PFSK-1 (cell line): Measurements from ENCODE around the gene NME8.

Experiments
- FOXP2 ChIP-seq: optimal IDR thresholded peaks from 2 replicates; pipeline ENCODE3; 2011; ENCODE audit warnings: borderline replicate concordance, control low read depth, inconsistent platforms; ENCODE audit not compliant: insufficient read depth; ENCODE audit errors: extremely low read length, extremely low read depth
- POLR2AphosphoS5 ChIP-seq: IDR thresholded peaks from 2 replicates; pipeline ENCODE4 v1.6.1; 2012; ENCODE audit warnings: low read depth, mild to moderate bottlenecking, control low read depth, low read length, moderate library complexity
- REST ChIP-seq, 2 experiments: IDR thresholded peaks; 2 replicates each; pipeline versions ENCODE4 v1.6.1 to v1.8.0; 2011 to 2012; ENCODE audit warnings: low read depth in 2 of 2, low read length in 2 of 2, control low read depth in 1 of 2, inconsistent platforms in 1 of 2, mild to moderate bottlenecking in 1 of 2, moderate library complexity in 1 of 2; ENCODE audit not compliant: insufficient read depth in 1 of 2
- SIN3A ChIP-seq: IDR thresholded peaks from 2 replicates; pipeline ENCODE4 v1.6.1; 2012; ENCODE audit warnings: mild to moderate bottlenecking, low read length, moderate library complexity, borderline replicate concordance; ENCODE audit not compliant: insufficient read depth
- TAF1 ChIP-seq: IDR thresholded peaks from 2 replicates; pipeline ENCODE4 v1.6.1; 2012; ENCODE audit warnings: low read length, control low read depth, borderline replicate concordance; ENCODE audit not compliant: insufficient read depth

The NME8 gene

DNA sequence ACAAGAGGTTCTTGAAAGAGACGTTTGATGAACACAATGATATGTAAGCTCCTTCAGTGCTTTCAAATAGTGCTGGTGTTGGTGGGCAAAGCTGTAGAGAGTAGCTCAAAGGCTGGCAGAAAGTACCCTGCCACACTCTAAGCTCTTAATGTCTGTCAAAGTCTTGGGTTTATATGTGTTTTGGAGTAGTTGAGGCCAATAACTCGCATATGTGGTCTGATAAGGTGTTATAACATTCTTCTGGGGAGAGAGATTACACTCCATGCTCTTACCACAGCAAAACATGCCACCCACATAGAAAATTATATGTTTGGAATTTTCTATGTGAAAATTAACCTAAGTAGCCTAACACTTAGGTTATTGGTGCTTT lies 30.8 kb upstream of the NME8 start:
- TF ChIP-seq POLR2AphosphoS5 (no peak), REST (IDR thresholded peaks at IDR 0.05; ENCODE audit: insufficient read depth in 1 of 2, low read depth in 2 of 2, low read length in 2 of 2) (no peak), FOXP2 (no peak), SIN3A (no peak), TAF1 (no peak)

GRCh38 chr7:37817996-37818720 lies 30.2 kb upstream of the NME8 start:
- TF ChIP-seq FOXP2 (no peak), REST (IDR thresholded peaks at IDR 0.05; ENCODE audit: insufficient read depth in 1 of 2, low read depth in 2 of 2, low read length in 2 of 2) (no peak), SIN3A (no peak), POLR2AphosphoS5 (no peak), TAF1 (no peak)

DNA sequence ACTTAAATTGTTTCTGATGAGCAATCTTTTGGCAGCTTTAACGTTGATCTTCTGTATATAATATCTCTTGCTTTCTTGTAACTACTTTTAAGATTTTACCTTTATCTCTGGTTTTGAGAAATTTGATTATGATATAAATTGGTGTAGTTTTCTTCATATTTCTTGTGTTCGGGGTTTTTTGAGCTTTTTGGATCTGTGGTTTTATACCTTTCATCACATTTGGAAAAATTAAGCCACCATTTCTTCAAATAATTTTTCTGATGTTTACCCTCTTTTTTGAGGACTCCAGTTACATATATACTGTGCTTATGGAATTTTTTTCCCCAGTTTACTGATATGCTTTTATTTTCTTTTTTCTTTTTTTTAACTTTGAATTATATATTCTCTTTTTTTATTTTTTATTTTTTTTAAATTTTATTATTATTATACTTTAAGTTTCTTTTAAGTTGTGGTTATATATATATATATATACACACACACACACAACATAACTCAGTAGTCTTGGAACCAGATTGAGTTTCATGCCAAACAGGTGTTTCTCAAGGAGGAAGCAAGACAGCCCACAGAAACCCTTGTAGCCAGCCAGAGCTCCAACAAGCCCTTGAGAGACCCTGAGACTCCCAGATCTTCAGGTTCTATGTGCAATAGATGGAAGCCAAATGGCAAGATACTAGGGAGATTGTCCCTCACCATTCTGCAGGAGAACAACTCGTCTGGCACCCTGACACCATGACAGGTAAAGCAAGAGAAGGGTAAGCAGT lies 27.5 kb upstream of the NME8 start:
- TF ChIP-seq TAF1 (no peak), SIN3A (no peak), FOXP2 (no peak), REST (IDR thresholded peaks at IDR 0.05; ENCODE audit: insufficient read depth in 1 of 2, low read depth in 2 of 2, low read length in 2 of 2) (no peak), POLR2AphosphoS5 (no peak)

DNA sequence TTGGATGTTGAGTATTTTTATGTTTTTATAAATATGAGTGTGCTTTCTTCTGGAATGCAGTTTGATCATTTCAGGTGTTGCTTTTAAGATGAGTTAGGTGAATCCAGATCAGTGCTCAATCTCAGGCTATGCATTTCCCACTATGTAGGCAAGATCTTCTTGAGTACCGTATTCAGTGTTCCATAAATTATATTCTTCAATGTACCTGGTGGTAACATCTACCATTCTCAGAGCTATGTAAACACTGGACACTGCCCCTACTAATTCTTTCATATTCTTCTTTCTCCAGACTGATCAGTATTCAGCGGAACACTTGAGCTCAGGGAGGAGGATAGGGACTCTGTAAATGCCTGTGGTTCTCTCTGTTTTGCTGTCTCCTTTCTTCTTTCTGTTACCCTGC lies 25.5 kb upstream of the NME8 start:
- no peak for TF ChIP-seq POLR2AphosphoS5
- TF ChIP-seq TAF1: no peak
- TF ChIP-seq REST (IDR thresholded peaks at IDR 0.05; ENCODE audit: insufficient read depth in 1 of 2, low read depth in 2 of 2, low read length in 2 of 2): no peak
- no peak for TF ChIP-seq SIN3A
- no peak for TF ChIP-seq FOXP2

DNA sequence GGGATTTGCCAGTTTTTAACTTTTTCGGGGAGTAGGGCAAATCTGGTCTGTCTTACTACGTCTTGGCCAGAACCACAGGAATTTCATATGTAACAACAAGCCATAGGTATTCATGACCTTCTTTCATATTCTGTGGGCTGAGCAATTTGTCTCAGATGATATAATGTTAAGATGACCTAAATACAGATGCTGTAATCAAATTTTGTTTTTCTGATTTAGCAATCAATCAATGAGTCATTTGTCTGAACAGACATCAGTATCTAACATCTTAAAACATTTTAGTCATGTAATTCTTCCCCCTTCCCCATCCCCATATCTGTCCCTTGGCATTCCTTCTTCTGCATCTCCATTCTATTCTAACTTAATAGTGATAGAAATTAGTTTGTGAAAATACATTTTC lies 24.8 kb upstream of the NME8 start:
- TF ChIP-seq FOXP2 (no peak), SIN3A (no peak), TAF1 (no peak), REST (IDR thresholded peaks at IDR 0.05; ENCODE audit: insufficient read depth in 1 of 2, low read depth in 2 of 2, low read length in 2 of 2) (no peak), POLR2AphosphoS5 (no peak)
